MCF 10A (cell line): ENCODE measurements around the gene APAF1. TPM values are rescaled to one million over a fixed set of nuclear protein-coding genes. Genes with fewer than 3 reads are reported as not detected.

Source experiments
- BruUV-seq: library from RNA; stranded (reverse); fragments of 400-500 nt; replicated peaks from 2 replicates; lab custom pipeline; 2021; lab: Mats Ljungman, UMichigan
- CTCF ChIA-PET: fragments of 300-600 bp; sonication (Branson Sonifier 250); formaldehyde crosslinking; extraction: SDS; loops from one replicate; lab custom pipeline; 2021; ENCODE audit warnings: antibody characterized with exemption, inconsistent platforms; lab: Yijun Ruan, JAX
- POLR2A ChIA-PET: fragments of 300-600, 350-650 bp; sonication (Branson Sonifier 250); formaldehyde crosslinking; extraction: SDS; loops from one replicate; lab custom pipeline; 2020; ENCODE audit warnings: antibody characterized with exemption, inconsistent platforms; lab: Yijun Ruan, JAX
- DNase-seq: peaks from one replicate; pipeline ENCODE4 v3.0.0-alpha.2; 2018; ENCODE audit not compliant: unreplicated experiment
- H3K27ac Mint-ChIP-seq: one replicate; pipeline ENCODE4 v1.8.0; 2022; ENCODE audit warnings: mild to moderate bottlenecking, low read depth, mixed read lengths; ENCODE audit not compliant: unreplicated experiment
- H3K27me3 Mint-ChIP-seq: one replicate; pipeline ENCODE4 v1.8.0; 2022; ENCODE audit warnings: mixed read lengths; ENCODE audit not compliant: insufficient read depth, unreplicated experiment
- H3K36me3 Mint-ChIP-seq: one replicate; pipeline ENCODE4 v1.8.0; 2022; ENCODE audit warnings: mild to moderate bottlenecking, moderate library complexity, mixed read lengths; ENCODE audit not compliant: insufficient read depth, unreplicated experiment
- H3K4me1 Mint-ChIP-seq: one replicate; pipeline ENCODE4 v1.8.0; 2022; ENCODE audit warnings: mixed read lengths; ENCODE audit not compliant: insufficient read depth, unreplicated experiment
- H3K4me3 Mint-ChIP-seq: one replicate; pipeline ENCODE4 v1.8.0; 2022; ENCODE audit warnings: mild to moderate bottlenecking, moderate library complexity, mixed read lengths; ENCODE audit not compliant: unreplicated experiment
- H3K9me3 Mint-ChIP-seq: one replicate; pipeline ENCODE4 v1.8.0; 2022; ENCODE audit warnings: mixed read lengths; ENCODE audit not compliant: unreplicated experiment
- CTCF ChIP-seq: fragments of 200-600 bp; IDR thresholded peaks from one replicate; pipeline ENCODE4 v1.8.0; 2022; ENCODE audit warnings: antibody characterized with exemption, mild to moderate bottlenecking; ENCODE audit not compliant: unreplicated experiment
- intact Hi-C: fragments of 100-400 bp; cut with micrococcal nuclease; formaldehyde crosslinking; loops from 2 replicates; pipeline ENCODE4 v1.14.1; 2022
- total RNA-seq: library from RNA; stranded (reverse); gene quantifications from 2 replicates; pipeline ENCODE4 v1.2.3, GENCODE V29; 2022

APAF1 gene
- total RNA-seq, 1 experiment from 2014 or later, result 5.9 TPM

GRCh38 chr12:98671459-98671858 lies 26.4 kb downstream of the APAF1 start:
- Mint-ChIP-seq H3K9me3 (no peaks in the 10 kb centered on the region), H3K4me3 (no peak overlapping the region), H3K27ac (no peak overlapping the region), H3K36me3 (peaks cover 21% of the 10 kb centered on the region), H3K27me3 (no peaks in the 10 kb centered on the region), H3K4me1 (no peaks in the 10 kb centered on the region)
- no peak for TF ChIP-seq CTCF
- no peak for DNase-seq
- ChIA-PET CTCF (interaction anchor here (0.7 to 1.0 kb wide), 5 partner anchors 17 to 421 kb away, joined by 3 to 5 read pairs (median 3); no protein-coding TSS in a partner anchor), POLR2A (interaction anchor here (0.7 kb wide), 1 partner anchor 75 kb away, joined by 3 read pairs; no protein-coding TSS in a partner anchor)
- intact Hi-C loops, result no loop called here
- no TSS peak for BruUV-seq

DNA sequence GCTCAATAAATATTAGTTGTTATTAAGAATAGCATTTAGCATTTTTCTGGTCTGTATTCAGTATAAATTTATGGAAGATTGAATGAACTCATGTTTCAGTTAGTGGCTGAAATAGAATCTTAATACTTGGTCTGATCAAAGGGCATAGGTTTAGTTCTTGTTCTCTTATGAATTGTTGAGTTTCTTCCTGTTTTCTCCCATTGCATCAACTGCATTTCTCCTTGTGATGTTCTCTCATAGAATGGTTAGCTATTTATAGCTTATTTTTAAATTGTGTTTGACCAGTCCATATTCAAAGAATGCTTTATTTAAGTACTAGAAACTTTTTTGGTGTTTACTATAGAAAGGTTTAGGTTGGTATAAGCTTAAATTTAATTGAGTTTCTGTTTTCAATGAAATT lies 29.8 kb downstream of the APAF1 start:
- no peak overlapping the region for H3K27ac Mint-ChIP-seq
- intact Hi-C loops, result no loop called here
- TF ChIP-seq CTCF, result no peak
- no peaks in the 10 kb centered on the region for H3K27me3 Mint-ChIP-seq
- POLR2A ChIA-PET, result no interaction called here
- H3K9me3 Mint-ChIP-seq, result no peaks in the 10 kb centered on the region
- DNase-seq, result no peak
- no TSS peak for BruUV-seq
- H3K4me1 Mint-ChIP-seq, result no peaks in the 10 kb centered on the region
- peaks cover 9% of the 10 kb centered on the region for H3K36me3 Mint-ChIP-seq
- CTCF ChIA-PET, result interaction anchor here (0.6 to 1.0 kb wide), 2 partner anchors 28 to 324 kb away, joined by 3 to 4 read pairs; no protein-coding TSS in a partner anchor
- no peak overlapping the region for H3K4me3 Mint-ChIP-seq

DNA sequence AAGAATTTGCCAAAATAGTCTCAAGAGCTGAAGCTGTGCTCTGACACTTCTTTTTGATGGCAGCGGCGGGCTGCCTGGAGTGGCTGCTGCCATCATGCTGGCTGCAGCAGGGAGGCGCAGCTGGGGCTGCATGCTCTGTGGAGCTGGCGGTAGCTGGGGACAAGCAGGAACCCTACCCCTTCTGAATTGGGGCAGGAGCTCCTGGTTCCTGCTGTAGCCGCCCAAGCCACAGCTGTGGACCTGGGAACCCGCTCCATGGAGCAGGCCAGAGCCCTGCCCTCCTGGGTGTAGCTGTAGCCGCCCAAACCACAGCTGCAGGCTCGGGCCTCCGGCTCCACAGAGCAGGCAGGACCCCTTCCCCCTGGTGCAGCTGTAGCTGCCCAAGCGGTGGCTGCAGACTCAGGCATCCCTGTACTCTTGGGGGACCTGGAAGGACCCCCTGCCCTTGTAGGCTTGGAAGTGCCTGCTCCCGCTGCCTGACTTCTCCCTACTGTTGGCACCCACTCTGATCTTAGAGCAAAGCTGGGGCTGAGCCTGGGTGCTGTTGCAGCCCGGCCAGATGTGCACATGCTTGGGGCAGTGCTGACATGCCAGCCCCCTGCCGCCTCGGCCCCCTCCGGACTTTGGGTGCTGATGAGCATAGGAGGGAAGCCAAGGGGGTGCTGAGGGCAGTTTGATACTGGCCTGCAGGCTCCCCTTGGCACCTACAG lies 33.3 kb downstream of the APAF1 start:
- POLR2A ChIA-PET, result interaction anchor here (0.6 to 0.9 kb wide), 2 partner anchors 15 to 318 kb away, joined by 3 to 4 read pairs; no protein-coding TSS in a partner anchor
- H3K9me3 Mint-ChIP-seq, result no peaks in the 10 kb centered on the region
- no peaks in the 10 kb centered on the region for H3K27me3 Mint-ChIP-seq
- peaks cover 35% of the 10 kb centered on the region for H3K36me3 Mint-ChIP-seq
- H3K4me3 Mint-ChIP-seq, result no peak overlapping the region
- TF ChIP-seq CTCF, result no peak
- CTCF ChIA-PET, result interaction anchor here (0.6 to 1.6 kb wide), 6 partner anchors 13 to 1597 kb away, joined by 3 to 5 read pairs (median 3); no protein-coding TSS in a partner anchor
- no TSS peak for BruUV-seq
- H3K4me1 Mint-ChIP-seq, result no peaks in the 10 kb centered on the region
- no peak overlapping the region for H3K27ac Mint-ChIP-seq
- intact Hi-C loops, result no loop called here
- DNase-seq, result no peak

DNA sequence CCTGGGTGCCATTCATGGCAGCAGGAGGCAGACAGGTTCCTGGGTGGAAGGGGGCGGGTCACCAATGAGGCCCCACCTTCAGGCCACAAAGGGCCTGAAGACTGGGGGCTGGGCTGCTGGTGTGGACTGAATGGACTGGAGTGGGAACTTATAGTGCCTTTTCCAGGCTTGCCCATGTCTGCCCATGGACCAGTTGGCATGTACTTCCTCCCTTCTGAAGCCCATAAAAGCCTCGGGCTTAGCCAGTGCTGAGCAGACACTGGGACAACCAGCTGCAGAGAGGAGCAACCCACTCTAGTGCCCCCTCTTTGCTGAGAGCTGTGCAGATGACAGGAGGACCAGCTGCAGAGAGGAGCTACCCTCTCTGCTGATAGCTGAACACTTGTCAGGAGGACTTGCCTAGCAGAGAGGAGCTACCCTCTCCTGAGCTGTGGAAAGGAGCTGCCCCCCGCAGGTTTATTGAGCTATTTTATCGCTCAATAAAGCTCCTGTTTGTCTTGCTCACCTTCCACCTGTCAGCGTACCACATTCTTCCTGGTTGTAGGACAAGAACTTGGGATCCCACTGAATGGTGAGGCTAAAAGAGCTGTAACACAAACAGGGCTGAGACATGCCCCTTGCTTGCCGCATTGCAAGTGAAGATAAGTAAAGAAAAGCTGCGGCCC lies 34.0 kb downstream of the APAF1 start:
- H3K9me3 Mint-ChIP-seq, result no peaks in the 10 kb centered on the region
- POLR2A ChIA-PET, result no interaction called here
- no peaks in the 10 kb centered on the region for H3K4me1 Mint-ChIP-seq
- BruUV-seq, result no TSS peak
- no peak overlapping the region for H3K4me3 Mint-ChIP-seq
- DNase-seq, result no peak
- no peak for TF ChIP-seq CTCF
- H3K27me3 Mint-ChIP-seq, result no peaks in the 10 kb centered on the region
- CTCF ChIA-PET, result interaction anchor here (0.6 to 1.1 kb wide), 6 partner anchors 20 to 508 kb away, joined by 3 to 5 read pairs (median 4); no protein-coding TSS in a partner anchor
- no peak overlapping the region for H3K27ac Mint-ChIP-seq
- intact Hi-C loops, result no loop called here
- peaks cover 42% of the 10 kb centered on the region for H3K36me3 Mint-ChIP-seq
